ENCODE data around the gene CDCA7L.

CDCA7L gene, protein sequence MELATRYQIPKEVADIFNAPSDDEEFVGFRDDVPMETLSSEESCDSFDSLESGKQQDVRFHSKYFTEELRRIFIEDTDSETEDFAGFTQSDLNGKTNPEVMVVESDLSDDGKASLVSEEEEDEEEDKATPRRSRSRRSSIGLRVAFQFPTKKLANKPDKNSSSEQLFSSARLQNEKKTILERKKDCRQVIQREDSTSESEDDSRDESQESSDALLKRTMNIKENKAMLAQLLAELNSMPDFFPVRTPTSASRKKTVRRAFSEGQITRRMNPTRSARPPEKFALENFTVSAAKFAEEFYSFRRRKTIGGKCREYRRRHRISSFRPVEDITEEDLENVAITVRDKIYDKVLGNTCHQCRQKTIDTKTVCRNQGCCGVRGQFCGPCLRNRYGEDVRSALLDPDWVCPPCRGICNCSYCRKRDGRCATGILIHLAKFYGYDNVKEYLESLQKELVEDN

DNA sequence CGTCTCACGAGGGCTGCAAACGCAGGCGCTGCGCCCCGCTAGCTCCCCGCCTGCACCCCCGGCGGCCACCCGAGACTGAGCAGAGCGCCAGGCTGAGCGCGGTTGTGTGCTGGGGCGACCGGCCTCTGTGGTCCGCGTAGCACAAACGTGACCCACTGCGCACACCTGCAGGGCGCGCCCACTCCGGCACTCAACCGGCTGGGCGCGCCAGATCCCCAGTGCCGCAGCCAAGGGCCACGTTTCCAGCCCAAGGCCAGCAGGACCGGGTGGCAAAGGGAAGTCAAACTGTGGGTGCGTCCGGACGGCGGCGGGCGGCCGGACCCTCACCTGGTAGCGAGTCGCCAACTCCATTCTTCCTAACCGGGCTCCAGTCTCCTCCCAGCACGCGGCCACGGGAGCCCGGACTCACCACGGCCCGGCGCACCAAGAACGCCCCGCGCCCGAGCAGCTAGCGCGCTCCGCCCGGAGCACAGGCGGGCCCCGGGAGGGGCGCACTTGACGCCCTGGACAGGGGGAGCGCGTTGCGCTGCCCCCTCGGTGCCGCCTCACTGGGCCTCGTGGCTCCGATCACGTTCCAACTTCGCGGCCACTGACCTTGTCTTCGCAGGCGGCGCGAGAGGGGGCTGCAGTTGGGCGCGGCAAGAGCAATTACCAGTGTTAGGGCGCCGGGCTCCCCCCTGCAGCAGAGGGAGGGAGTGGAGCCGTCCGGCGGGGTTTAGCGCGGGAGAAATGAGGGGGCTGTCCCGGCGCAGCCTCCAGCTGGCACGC, at the start of gene CDCA7L:
CDCA7L (minus strand) TSS at position 446 of the 768 bp plus-strand sequence; CDS start at position 351, 95 bp downstream.
- peak; percentile 85 for DNase-seq

- DNase-seq = no peak
These were observed 40.4 kb upstream of the CDCA7L start for GRCh38 chr7:21986096-21986495.

GRCh38 chr7:21984042-21984441, 38.3 kb upstream of the CDCA7L start:
- DNase-seq = no peak

DNA sequence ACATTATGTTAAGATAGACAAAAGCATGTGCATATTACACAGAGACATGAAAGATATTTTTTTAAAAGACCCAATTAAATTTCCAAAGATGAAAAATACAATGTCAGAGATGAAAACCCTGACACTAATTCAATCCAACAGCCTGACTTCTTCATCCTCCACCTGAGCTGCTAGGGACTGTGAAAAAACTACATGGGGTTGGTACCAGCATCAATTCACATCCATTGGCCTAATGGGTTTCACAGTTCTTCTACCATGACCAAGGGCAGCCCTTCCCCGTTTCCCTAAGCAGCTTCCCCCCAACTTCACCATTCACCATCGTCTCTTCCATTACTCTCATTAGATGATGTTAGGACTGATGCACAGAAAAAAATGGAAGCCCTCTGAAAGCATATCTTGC, 37.4 kb upstream of the CDCA7L start:
- DNase-seq = no peak

DNA sequence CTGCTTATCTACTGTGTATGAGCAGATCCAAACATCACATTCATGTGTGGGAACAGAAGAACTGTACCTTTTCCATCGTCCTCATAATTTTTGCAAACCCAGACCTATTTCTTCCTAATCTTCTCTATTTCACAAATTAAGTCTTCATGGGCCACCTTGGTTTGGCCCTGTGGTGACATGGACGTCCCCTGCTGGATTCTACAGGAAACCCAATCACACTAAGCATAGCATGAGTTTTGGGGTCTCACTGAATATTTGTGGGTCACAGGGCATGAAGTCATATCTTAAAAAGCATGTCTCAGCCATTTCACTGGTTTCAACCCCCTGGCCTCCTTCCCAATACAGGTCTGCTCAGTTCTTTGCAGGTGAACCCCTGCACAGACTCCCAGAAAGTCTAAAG, 35.8 kb upstream of the CDCA7L start:
- DNase-seq = no peak

GRCh38 chr7:21980926-21981500, 35.3 kb upstream of the CDCA7L start:
- no peak for DNase-seq

GRCh38 chr7:21972397-21972784, 26.7 kb upstream of the CDCA7L start:
- no peak for DNase-seq

DNA sequence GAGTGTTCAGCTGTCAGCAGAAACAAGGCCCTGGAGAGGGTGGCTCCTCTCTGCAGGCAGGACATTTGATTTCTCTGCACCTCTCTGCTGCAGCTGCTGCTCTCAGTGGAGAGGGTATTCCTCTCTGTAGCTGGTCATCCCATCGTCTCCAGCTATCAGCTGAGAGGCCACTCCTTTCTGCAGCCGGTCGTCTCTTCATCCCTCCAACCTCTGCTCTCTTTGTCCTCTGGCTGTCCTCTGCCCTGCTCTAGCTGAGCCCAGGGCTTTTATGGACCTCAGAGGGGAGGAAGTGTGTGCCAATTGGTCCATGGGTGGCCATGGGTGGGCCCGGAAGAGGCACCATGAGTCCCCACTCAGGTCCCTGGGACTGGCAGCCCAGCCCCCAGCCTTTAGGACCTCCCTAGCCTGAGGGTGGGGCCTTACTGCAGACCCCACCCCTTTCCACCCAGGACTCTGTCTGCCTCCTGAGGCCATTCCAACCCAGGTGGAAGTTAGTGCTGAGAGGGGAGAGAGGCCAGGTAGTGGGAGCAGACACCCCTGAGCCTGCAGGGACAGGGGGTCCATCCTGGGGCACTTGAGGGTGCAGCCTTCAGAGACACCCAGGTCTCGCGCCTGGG, 26.2 kb upstream of the CDCA7L start:
- DNase-seq = no peak

- DNase-seq = no peak
These were observed 24.1 kb upstream of the CDCA7L start for GRCh38 chr7:21969822-21970221.

GRCh38 chr7:21967598-21968003, 21.9 kb upstream of the CDCA7L start:
- DNase-seq = peak; percentile 9

DNA sequence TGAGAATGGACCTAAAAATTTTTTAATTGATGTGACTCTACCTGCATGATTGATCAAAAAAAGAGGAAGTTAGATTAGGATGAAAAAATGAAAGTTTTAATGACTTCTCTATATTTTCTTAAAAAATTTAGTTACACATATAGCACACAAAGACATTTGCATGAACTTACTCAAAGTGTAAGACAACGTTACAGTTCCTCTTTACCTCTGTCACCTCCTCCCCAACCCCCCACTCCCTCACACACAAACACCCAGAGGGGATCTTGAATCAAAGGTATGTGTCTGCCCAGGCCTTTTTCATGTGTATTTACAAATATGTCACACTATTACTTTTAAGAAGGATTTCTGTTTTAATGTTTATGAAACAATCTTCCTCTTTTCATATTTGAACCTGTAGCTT, 20.6 kb upstream of the CDCA7L start:
- no peak for DNase-seq

- no peak for DNase-seq
These were observed 19.6 kb upstream of the CDCA7L start for GRCh38 chr7:21965291-21965690.

- DNase-seq = no peak
These were observed 17.0 kb upstream of the CDCA7L start for GRCh38 chr7:21962677-21963076.

DNA sequence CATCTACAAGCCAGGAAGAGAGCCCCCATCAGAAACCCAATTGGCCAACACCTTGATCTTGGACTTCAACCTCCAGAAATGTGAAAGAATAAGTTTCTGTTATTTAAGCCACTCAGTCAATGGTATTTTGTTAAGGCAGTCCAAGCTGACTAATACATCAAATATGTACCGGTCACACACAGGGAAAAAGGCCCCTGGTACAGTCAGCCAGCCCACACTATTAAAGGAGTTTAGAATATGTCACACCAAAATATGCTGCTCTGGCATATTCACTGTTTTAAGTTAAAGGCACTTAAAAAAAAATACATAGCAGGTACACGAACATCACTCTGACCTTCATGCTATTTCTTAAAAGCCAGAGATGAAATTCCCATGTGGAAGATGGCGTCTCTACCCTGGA, 15.2 kb upstream of the CDCA7L start:
- no peak for DNase-seq

DNA sequence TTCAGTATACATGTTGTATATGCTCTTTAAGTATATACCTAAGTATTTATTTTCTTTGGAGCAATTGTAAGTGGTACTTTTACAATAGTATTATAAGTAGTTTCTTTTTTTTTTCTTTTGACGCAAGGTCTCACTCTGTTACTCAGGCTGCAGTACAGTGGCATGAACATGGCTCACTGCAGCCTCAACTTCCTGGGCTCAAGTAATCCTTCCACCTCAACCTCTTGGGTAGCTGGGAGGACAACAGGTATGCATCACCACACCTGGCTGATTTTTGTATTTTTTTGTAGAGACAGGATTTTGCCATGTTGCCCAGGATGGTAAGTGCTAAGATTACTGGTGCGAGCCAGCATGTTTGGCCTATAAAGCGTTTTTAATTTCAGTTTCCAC, 13.7 kb upstream of the CDCA7L start:
- no peak for DNase-seq

- no peak for DNase-seq
These were observed 8.1 kb upstream of the CDCA7L start for GRCh38 chr7:21953781-21954180.

DNA sequence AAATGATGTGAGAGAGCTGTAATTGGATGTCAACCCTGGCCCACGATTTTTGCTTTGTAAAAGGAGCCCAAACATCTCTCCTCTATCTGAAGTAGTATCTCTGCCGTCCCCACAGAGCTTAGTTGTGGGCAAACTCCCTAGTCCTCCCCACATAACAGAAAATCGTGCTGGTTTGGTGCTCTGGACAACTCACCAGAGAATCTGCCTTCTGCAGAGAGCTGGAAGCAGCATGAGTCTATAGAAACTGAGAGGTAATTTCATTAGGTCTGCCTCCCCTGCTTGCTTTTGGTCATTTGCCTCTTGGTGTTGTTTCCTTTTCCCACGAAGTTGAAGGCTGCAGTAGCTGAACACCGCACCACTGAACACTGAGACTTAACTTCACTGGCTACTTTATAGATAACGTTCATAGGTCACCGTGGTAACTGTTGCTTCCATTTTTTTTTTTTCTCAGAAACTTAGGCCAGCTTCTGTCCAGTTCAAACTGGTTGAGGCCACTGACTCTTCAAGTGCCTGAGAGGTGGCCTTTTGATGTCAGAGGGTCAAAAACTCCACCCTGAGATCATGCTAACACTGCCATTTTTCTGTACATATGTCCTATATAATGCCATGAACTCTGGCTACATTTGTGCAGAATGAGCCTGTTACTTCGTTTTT, 3.3 kb upstream of the CDCA7L start:
- no peak for DNase-seq

GRCh38 chr7:21948364-21948763, 2.7 kb upstream of the CDCA7L start:
- DNase-seq = no peak

- DNase-seq = no peak
These were observed 2.2 kb upstream of the CDCA7L start for GRCh38 chr7:21947946-21948345.

DNA sequence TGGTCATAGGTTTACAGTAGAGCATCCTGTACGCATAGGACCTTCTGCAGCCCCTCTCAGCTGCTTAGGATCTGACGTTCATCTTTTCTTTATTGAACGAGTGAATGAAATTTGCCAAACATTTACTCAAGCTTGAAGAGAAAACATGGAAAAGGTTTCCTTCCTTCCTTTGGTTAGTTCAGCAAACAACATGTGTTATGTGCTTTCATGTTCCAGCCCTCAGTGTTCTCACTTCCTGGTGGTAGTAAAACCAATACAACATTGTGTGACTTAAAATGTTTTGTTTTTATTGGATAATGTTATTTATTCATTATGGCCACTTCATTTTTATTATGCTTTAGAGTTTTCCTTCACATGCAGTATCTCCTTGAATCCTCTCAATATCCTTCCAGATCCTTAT, 1.4 kb upstream of the CDCA7L start:
- DNase-seq = no peak

- DNase-seq = no peak
These were observed 567 bp upstream of the CDCA7L start for GRCh38 chr7:21946222-21946709.

GRCh38 chr7:21944616-21945453, 864 bp downstream of the CDCA7L start:
- peak; percentile 86 for DNase-seq
